HG03064 (cell line): Measurements from ENCODE around the gene CPZ.
"Not testable (repeated sequence)": the region's sequence is repeated elsewhere in the genome, so short reads cannot be mapped to it uniquely, and the experiment has no call there.

Experiments used
- ATAC-seq: cut with Tn5 transposase; IDR thresholded peaks from one replicate; pipeline ENCODE4 v1.9.1; 2021; ENCODE audit warnings: low read depth; ENCODE audit not compliant: unreplicated experiment

CPZ gene

DNA sequence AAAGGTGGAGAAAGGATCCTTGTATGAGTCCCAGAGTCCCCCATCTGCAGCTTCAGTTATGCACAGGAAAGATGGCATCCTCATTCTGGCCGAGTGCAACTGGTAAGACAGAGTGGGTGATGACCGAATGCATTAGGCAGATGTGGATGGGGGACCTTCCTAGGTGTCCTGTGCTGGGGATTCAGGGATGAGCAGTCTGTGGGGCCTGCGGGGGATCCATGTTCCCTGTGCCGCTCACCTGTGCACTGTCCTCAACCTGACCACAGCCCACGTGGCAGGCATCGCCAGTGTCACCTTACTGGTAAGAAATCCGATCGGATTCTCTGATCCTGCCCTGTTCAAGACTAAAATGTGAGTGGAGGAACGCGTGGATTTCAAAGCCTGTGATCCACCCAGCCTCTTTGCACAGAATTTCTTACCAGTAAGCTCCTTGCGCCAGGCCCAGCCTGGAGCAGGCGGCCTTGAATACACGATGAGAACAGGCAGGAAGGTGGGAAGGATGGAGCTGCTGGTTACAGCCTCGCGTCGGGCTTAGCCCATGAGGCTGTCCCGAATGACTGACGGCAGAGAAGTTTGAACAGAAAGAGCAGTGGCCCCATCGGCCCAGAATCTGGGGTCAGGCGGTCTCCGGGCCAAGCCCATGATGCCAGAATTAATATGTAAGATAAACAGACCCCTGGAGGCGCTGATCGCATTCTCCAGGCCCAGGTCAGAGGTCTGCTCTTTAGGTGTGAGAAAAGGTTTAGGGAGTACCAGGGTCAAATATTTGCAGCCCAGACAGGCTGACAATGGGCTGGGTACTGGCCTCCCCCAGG is 56.5 kb downstream of the CPZ start:
- ATAC-seq: no peak

DNA sequence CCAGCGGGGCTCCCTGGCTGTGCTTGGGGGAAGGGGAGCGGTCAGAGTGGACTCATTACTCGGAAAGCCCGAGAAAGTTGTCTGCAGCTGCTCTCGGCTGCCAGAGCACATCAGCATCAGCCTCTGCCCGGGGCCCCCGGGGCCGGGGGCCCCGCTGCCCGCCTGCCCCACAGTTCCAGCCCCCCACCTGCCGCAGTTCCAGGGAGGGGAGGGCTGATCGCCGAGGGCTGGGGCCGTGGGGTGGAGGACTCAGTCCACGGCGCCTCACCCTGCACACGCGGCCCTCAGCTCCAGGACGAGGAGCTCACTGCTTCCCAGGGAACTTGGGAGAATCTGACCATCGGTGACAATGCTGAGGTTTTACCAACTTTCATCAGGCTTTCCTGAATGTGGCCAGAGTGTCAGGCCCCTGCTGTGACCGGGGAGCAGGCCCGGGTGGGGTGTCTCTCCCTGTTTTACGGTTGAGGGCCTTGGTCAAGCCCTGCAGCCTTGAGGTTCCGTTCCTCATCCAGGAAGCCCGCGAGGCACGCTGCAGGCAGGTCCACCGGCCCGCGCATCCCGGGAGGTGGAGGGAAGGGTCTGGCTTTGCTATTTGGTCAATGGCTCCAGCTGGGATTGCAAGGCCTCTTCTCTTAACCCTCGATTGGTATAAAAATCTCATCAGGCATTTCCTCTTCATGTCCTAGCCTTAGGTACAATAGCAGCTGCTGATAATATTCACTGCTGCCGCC is 57.2 kb downstream of the CPZ start:
- no peak for ATAC-seq

DNA sequence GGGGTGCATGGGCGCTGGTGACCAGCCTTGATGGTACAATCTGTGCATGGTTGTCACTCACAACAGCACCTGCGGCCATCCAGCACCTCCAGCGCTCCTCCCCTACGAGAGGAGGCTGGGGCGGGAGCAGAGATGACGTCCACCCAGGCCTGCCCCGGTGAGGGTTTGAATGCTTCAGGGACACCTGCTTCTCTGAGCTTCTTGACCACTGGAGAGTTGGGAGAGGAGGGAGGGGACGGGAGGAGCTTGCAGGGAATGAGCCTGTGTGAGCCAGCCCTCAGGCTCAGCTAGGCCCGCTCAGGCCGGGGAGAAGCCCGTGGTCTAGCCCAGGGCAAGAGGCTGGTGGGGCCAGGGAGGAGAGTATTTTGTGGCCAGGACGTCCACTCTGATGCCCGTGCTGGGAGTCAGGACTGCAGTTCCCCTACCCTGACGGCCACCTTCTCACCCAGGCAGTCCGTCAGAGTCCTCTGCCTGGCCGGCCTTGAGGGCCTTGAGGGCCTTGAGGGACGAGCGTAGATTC is 59.2 kb downstream of the CPZ start:
- no peak for ATAC-seq

DNA sequence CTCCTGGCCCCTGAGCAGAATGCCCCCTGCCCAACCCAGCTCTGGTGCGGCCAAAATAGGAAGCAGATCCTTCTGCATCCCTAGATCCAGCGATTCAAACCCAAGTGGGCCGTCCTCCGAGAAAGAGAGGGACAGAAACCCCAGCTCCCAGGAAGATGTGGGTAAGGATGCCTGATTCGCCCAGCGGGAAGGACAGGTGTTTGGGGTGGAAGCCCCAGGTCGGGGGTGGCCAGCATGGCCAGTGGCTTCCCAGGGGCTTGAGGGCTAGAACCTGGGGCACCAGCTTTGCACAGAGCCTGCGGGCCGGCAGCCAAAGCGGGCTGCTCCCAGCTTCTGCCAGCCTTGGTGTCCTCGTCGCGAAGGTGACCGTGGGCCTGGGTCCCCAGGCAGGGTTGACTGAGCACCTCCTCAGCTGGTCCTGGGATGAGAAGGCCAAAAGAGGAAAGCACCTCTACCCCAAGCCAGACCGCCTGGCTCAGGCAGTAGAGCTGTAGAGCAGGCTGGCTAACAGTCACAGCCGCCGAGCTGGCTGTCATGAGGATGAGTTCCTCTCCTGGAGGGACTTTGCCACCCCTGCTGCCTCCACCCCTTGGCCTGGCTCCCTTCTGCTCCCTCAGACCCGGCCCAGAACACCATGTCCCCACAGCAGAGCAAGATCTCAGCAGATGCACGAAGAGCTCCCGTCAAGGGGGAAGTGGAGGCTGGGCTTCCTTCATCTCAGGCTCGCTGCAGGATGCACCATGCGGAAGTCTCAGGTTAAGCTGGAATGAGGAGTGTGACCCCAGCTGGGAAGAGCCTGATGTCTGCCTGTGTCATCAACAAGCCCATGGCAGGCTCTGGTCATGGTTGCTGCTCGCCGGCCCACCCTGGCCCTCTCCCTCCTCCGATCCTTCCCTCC is 59.9 kb downstream of the CPZ start:
- no peak for ATAC-seq

DNA sequence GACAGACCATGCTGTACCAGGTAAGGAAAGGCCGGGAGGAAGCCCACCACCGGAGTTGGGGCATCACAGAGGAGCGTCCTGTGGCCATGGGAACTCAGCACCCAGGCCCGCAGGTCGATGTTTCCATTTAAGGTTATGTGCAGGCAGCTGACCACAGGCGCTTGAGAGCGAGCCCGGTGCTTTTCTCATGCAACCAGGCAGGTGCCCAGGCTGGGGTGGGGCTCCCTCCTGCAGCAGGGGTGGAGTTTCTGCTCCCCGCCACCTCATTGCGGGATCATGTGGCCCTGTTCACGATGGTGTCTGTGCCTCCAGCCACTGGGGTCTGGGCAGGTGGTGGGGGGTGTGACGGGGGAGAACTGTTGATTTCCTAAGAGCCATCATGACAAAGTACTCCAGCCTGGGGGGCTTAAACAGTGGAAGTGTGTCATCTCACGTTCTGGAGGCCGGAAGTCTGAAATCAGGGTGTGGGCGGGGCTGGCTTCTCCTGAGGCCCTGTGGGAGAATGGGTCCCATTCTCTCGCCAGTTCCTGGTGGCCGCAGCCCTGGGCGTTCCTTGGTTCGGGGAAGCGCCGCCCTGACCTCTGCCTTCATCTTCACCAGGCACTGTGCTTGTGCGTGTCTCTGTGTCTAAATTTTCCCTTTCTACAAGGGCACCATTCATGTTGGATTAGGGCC is 60.9 kb downstream of the CPZ start:
- ATAC-seq: no peak

DNA sequence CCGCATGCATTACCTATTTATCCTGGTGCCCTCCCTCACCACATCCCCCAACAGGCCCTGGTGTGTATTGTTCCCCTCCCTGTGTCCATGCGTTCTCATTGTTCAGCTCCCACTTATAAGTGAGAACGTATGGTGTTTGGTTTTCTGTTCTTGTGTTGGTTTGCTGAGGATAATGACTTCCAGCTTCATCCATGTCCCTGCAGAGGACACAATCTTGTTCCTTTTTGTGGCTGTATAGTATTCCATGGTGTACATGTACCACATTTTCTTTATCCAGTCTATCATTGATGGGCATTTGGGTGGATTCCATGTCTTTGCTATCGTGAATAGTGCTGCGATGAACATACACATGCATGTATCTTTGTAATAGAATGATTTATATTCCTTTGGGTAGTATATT is 61.6 kb downstream of the CPZ start:
- not testable (repeated sequence) for ATAC-seq

DNA sequence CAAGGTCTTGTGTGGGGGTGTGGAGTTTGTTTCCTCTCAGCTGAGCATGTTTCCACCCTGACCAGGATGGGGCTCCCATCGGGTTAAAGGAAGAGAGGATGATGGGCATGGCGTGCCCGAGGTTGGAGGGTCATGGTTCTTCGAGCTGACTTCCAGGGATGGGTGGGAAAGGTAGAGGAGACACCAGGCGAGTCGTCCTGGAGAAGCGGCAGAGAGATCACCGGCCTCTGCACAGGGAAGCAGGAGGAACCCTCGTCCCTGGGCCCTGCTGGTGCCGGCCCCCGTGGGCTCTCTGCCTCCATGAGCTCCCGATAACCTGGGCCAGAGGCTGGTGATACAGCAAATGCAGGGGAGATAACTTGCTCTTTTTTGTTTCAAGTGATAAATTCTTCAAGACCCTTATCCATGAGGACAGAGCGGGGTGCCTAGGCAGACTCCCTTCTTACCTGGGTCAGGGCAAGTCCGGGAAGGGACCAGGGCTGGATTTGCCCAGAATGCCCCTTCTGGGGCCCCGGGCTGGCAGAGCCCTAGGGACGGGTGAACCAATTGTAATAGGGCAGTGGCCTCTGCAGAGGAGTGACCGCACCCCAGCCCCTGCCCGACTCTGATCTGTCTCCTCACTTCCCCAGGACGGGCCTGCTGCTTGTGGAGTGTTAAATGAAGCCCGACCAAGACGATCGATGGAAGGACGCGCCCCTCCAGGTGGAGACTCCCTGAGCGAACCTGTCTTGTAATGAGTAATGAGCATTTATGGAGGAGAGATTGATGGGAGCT is 63.0 kb downstream of the CPZ start:
- ATAC-seq: no peak

DNA sequence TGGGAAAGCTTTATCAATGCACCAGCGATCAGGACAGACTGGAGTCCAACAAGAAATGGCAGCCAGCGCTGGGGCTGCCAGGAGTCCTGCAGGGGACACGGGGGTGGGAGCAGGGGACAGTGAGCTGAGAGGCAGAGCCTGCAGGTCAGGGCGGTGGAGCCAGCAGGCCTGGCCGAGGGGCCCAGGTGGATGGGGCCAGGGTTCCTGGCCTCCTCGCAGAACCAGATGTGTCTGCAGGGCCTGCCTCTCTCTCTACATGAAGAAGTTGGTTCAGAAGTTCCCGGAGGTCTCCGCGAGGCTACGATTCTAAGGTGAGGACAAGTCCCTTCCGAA is 63.6 kb downstream of the CPZ start:
- no peak for ATAC-seq

DNA sequence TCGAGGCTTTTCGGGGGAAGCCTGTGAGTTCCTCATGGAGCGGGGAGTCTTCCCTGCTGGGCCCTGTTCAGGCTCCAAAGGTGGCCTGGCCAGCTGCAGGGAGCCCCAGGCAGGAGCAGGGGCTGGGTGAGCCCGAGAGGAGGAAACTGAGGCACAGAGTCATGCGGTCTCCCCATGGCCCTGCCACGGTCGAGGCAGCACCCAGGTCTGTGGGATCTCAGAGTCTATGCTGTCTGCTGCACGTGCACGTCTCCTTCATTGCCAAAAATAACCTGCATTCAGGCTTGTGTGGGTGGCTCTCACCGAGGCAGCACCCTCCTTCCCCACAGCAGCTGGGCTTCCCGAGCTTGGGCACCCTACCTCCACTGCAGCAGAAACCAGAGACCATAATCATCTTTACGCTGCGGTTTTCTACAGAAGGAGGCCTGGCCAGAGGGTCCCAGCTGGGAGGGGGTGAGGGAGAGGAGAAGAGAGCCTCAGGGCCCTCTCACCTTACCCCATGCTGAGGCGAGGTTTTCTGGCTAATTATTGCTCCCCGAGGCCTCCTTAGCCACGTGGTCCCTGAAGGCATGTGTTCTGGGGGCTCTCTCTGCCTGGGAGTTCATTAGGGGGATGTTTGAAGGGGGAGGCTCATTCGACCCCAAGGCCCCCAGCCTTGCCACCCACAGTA is 64.3 kb downstream of the CPZ start:
- ATAC-seq: no peak

DNA sequence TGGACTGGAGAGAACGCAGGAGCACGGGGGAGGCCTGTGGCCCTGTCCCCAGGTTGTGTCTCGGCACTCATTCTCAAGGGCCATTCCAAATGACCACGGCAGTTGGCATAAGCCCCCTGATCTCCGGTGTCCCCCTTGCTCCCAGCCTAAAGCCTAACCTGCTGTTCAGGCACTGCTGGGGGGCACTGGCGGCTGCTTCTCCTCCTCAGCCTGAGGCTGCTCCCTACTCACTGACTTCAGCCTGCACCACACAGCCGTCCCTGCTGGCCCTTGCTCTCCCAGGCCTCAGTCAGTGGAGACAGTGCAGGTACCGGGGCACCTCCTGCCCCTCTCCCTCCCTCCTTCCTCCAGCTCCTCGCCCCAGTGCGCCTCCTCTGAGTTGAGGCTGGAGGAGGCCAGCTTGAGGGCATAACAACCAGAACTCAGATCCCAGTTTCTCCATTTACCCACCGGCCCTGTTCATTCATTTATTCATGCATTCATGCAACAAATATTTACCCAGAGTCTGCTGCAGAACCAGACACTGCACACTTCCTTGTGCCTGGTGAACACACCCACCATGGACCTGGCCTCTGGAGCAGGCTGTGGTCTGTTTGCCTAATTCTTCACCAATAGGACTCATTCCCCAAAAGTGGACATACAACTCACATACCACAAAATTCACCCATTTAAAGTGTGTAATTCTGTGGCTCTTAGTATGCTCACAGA is 65.0 kb downstream of the CPZ start:
- no peak for ATAC-seq

DNA sequence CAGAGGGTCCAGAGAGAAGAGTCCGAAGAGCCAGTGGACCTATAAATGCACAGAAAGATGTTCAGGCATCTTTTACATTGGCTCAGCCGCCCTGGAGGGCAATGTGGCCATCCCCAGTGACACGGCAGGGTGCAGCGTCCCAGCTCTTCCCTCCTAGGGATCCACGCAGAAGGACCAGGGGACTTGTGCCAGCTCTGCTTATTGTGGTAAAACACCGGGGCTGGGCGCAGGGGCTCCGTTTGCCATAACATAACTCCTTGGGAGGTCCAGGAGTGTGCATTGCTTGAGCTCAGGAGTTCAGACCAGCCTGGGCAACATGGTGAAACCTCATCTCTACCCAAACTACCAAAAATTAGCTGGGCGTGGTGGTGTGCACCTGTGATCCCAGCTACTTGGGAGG is 70.2 kb downstream of the CPZ start:
- ATAC-seq: no peak

DNA sequence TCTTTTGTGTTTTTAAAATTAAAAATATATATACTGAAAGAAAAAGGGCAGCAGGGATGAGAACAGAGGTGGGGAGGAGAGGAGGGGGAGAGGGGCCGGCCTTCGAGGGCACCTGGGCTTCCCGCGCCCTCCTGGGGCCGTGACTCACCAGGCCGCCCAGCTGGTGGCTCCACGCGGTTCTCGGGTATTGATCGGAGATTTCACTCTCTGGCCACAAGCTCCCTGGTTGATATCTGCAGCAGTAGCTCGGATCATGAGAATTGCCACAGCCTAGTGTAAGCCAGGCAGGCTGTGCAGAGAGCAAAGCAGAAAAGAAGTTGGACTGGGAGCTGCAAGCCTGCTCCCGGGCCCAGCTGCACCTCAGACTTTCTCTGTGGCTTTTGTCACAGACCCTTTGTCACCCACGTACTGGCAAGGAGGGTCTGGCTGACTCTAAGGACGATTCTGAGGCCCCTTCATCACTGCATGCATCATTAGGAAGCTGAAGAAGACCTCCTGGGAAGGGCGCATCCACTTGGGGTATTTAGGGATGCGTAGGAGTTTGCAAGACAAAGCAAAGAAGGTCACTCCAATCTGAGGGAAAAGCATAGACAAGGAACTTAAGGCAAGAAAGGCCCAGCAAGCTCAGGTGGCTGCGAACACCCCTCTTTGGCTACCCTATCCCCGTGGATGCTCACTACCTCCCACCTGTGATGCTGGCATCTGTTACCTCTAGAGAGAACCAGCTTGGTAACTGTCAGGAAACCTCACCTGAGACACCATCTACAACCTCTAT is 71.7 kb downstream of the CPZ start:
- no peak for ATAC-seq

DNA sequence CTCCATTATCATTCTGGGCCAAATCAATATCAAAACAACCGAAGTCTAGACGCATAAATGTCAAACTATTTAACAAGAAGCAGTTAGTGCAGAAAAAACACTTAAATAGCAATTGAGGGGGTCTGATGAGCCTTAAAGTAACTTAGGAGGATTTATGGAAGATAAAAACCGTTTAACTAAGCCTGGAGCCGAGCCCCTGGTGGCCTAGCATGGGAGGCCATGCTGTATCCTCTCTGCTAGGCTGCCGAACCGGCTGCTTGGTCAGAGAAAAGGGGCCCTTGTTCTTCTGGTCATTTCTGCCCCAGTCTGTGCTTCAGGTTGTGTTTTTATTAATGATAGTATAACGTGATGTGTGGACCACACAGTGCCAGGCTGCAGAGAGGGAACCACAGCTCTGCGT is 72.4 kb downstream of the CPZ start:
- no peak for ATAC-seq

DNA sequence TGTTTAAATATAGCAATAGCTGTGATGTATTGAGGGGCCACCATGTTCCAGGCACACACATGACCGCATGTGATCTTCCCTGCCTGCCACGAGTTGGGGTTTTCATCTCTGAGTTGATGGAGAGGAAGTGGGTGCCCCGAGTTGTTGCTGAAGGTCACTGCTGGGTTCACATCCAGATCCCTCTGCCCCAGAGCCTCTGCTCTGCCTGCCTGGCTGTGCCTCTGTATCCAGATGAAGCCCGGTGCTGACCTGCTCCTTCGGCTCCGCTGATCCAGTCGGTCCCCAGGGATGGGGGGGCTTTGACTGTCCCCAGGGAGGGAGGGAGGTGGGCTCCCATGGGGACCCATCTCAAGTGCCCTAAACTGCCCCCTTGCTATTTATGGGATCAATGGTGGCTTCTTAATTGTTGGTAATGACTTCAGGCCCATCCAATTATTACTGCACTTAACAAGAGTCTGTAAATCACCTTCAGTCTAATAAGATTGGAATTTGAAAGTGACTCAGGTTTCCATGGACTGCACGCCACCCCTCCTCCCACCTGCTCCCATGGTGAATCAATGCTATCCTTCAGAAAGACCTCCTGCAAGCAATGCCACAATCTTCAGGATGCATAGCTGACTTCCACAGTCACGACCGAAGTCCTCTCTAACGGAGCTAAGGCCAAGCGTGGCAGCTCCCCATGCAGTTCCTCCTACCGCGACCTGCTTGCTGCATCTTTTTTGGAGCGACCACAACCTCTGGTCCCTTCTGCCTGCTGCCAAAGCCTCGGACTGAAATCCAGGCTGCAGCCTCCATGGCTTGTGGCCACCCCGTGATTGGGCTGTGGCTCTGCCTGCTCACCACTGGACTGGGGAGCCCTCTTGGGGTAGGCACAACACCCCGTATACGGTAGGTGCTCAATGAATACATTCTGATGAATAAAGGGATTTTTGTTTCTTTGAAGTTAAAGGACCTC is 73.1 kb downstream of the CPZ start:
- no peak for ATAC-seq

DNA sequence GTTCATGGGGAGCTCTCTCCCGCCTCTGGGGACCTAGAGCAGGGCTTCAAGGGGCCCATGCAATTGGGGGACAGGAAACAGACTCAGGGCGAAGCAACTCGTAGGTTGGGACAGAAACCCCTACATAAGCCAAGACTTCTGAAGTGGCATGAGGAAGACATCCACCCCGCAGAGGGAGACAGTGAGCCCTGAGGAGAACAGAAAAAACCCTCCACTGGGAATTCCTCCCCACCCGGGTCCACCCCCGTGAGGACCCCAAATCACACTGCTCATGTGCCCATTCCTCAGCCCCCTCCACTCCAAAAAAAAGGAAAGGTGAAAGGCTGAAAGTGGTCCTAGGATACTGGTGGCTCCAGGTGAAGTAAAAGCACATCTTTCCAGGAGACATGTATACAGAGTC is 74.0 kb downstream of the CPZ start:
- no peak for ATAC-seq
